Epithelial cell of proximal tubule (primary cell): ENCODE results near the gene VIM. TPM values are rescaled to one million over a fixed set of nuclear protein-coding genes. Genes with fewer than 3 reads are reported as not detected.
A peak's percentile ranks its signal among the peaks of the same experiment; 100 is the strongest.

Experiments used
- DNase-seq: peaks from one replicate; pipeline ENCODE4 v3.0.0-alpha.2; 2011; ENCODE audit warnings: low read depth
- H3K4me3 ChIP-seq: 2 replicates; pipeline ENCODE4 v1.5.1; 2011; ENCODE audit warnings: low read depth, mild to moderate bottlenecking, low read length
- CTCF ChIP-seq: conservative IDR thresholded peaks from 2 replicates; pipeline ENCODE4 v1.5.1; 2012; ENCODE audit warnings: low read depth, mild to moderate bottlenecking, low read length
- total RNA-seq: library from RNA; depleted of rRNA; stranded (reverse); fragments of >200 nt; gene quantifications from 2 replicates; pipeline ENCODE4 v1.2.3, GENCODE V29; 2015

The VIM gene
- total RNA-seq, 1 donor from 2014 or later = 4,845 TPM

GRCh38 chr10:17229967-17230682, 2.1 kb downstream of the VIM start:
- H3K4me3 ChIP-seq = peak overlapping the region; percentile 87
- TF ChIP-seq CTCF = no peak
- no peak for DNase-seq

DNA sequence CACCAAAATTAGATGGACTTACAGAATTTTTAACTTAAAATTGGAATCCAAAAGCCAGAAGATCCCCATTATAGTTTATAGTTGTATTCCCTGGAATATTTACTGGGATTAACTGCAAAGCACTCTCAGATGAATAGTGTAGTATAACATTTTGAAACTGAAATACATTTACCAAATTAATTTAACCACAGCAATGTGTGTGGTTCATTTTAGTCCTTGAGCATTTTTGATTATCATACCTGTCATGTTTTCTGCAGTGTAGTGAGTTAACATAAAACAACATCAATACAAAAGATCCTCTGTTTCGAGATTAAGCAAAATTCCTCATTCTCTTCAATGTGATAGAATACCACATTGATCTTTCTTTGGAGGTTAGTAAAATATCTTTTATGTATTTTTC, 3.7 kb downstream of the VIM start:
- TF ChIP-seq CTCF = no peak
- H3K4me3 ChIP-seq = peak overlapping the region; percentile 87
- no peak for DNase-seq

GRCh38 chr10:17232276-17232960, 4.4 kb downstream of the VIM start:
- TF ChIP-seq CTCF = no peak
- DNase-seq = no peak
- peak overlapping the region; percentile 87 for H3K4me3 ChIP-seq

- DNase-seq = no peak
- no peak for TF ChIP-seq CTCF
- H3K4me3 ChIP-seq = peak overlapping the region; percentile 8
Observed at GRCh38 chr10:17233286-17233991, 5.4 kb downstream of the VIM start.

DNA sequence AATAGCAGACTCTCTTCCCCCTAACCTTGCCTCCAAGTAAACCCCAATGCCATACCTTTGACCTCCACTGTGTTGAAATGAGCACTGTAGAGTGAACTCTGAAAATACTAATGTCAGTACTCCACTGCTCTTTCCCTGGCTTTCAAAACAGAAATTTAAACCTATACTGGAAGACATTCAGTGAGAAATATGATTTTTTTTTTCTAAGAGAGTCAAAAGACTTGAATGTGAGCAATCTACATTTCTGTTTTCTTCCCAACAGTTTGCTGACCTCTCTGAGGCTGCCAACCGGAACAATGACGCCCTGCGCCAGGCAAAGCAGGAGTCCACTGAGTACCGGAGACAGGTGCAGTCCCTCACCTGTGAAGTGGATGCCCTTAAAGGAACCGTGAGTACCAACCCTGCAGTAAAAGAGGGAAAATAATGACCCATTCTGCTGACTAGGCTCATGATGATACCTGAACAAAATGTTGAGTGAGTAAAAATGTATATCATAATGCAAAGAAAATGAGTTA, 6.4 kb downstream of the VIM start:
- no peak for DNase-seq
- TF ChIP-seq CTCF = no peak
- H3K4me3 ChIP-seq = no peak overlapping the region

- H3K4me3 ChIP-seq = no peak overlapping the region
- TF ChIP-seq CTCF = peak; percentile 38
- no peak for DNase-seq
Observed at GRCh38 chr10:17235136-17235535, 7.1 kb downstream of the VIM start.
